ENCODE measurements around the gene USP34.

The USP34 gene

GRCh38 chr2:61176755-61177726 is 293.8 kb downstream of the USP34 start:
- peaks cover 19% of the 10 kb centered on the region for H3K36me3 Mint-ChIP-seq (ENCODE audit: low read depth)
- TF ChIP-seq CTCF (IDR thresholded peaks at IDR 0.05; ENCODE audit: unreplicated experiment in 3 of 3) = no peak
- H3K4me3 Mint-ChIP-seq = peak overlapping the region; percentile 84 to 90 (median 88)
- H3K27me3 Mint-ChIP-seq (ENCODE audit: low read depth) = peaks cover 7% of the 10 kb centered on the region
- H3K27ac Mint-ChIP-seq = peak overlapping the region; percentile 93 to 94 (median 94)
- peaks cover 47% of the 10 kb centered on the region for H3K4me1 Mint-ChIP-seq
- H3K9me3 Mint-ChIP-seq = no peaks in the 10 kb centered on the region

GRCh38 chr2:61175036-61175435 is 295.9 kb downstream of the USP34 start:
- TF ChIP-seq CTCF (IDR thresholded peaks at IDR 0.05; ENCODE audit: unreplicated experiment in 3 of 3) = no peak
- H3K9me3 Mint-ChIP-seq = no peaks in the 10 kb centered on the region
- H3K4me1 Mint-ChIP-seq = peaks cover 27% of the 10 kb centered on the region
- H3K4me3 Mint-ChIP-seq = peak overlapping the region; percentile 40 to 83 (median 48)
- H3K27me3 Mint-ChIP-seq (ENCODE audit: low read depth) = peaks cover 7% of the 10 kb centered on the region
- no peak overlapping the region for H3K27ac Mint-ChIP-seq
- no peaks in the 10 kb centered on the region for H3K36me3 Mint-ChIP-seq (ENCODE audit: low read depth)

GRCh38 chr2:61173116-61173515 is 297.8 kb downstream of the USP34 start:
- no peak for TF ChIP-seq CTCF (IDR thresholded peaks at IDR 0.05; ENCODE audit: unreplicated experiment in 3 of 3)
- no peak overlapping the region for H3K4me3 Mint-ChIP-seq
- H3K27ac Mint-ChIP-seq = no peak overlapping the region
- no peaks in the 10 kb centered on the region for H3K9me3 Mint-ChIP-seq
- peaks cover 7% of the 10 kb centered on the region for H3K27me3 Mint-ChIP-seq (ENCODE audit: low read depth)
- peaks cover 8% of the 10 kb centered on the region for H3K4me1 Mint-ChIP-seq
- peaks cover 8% of the 10 kb centered on the region for H3K36me3 Mint-ChIP-seq (ENCODE audit: low read depth)

GRCh38 chr2:61172671-61173070 is 298.2 kb downstream of the USP34 start:
- Mint-ChIP-seq H3K4me1 (peaks cover 8% of the 10 kb centered on the region), H3K9me3 (no peaks in the 10 kb centered on the region), H3K4me3 (no peak overlapping the region), H3K36me3 (ENCODE audit: low read depth) (peaks cover 8% of the 10 kb centered on the region), H3K27me3 (ENCODE audit: low read depth) (peaks cover 7% of the 10 kb centered on the region), H3K27ac (no peak overlapping the region)
- TF ChIP-seq CTCF (IDR thresholded peaks at IDR 0.05; ENCODE audit: unreplicated experiment in 3 of 3) = no peak

- peaks cover 40% of the 10 kb centered on the region for H3K36me3 Mint-ChIP-seq (ENCODE audit: low read depth)
- peaks cover 3% of the 10 kb centered on the region for H3K27me3 Mint-ChIP-seq (ENCODE audit: low read depth)
- no peak overlapping the region for H3K4me3 Mint-ChIP-seq
- no peaks in the 10 kb centered on the region for H3K9me3 Mint-ChIP-seq
- H3K27ac Mint-ChIP-seq = no peak overlapping the region
- H3K4me1 Mint-ChIP-seq = no peaks in the 10 kb centered on the region
- no peak for TF ChIP-seq CTCF (IDR thresholded peaks at IDR 0.05; ENCODE audit: unreplicated experiment in 3 of 3)
These were observed 303.3 kb downstream of the USP34 start for GRCh38 chr2:61167579-61167978.
